Measurements from ENCODE around the gene UPK2.

The UPK2 gene

DNA sequence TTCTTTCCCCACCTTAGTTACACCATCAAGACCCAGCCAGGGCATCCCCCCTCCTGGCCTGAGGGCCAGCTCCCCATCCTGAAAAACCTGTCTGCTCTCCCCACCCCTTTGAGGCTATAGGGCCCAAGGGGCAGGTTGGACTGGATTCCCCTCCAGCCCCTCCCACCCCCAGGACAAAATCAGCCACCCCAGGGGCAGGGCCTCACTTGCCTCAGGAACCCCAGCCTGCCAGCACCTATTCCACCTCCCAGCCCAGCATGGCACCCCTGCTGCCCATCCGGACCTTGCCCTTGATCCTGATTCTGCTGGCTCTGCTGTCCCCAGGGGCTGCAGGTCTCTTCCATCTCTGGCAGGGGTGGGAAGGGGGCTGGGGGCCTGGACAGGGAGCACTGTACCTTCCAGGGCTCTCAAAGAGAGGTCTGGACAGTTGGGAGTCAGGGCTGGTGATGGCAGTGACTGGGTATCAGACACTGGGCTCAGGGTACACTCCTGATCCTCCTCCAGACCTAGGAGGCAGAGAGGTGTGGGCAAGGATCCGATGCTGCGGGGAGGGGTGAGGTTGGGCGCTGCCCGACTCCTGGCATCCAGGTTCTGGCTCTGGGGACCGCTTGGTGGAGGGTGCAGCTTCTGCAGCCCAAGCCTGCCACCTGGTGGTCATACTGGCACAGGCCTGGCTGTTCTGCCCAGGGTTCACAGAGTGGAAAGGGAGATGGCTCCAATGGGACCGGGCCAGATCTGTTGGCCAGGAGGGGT is at the start of gene UPK2:
UPK2 (plus strand) TSS at position 205 of the 753 bp plus-strand sequence; CDS start at position 258, 53 bp downstream.
- peak; percentile 90 for DNase-seq

DNA sequence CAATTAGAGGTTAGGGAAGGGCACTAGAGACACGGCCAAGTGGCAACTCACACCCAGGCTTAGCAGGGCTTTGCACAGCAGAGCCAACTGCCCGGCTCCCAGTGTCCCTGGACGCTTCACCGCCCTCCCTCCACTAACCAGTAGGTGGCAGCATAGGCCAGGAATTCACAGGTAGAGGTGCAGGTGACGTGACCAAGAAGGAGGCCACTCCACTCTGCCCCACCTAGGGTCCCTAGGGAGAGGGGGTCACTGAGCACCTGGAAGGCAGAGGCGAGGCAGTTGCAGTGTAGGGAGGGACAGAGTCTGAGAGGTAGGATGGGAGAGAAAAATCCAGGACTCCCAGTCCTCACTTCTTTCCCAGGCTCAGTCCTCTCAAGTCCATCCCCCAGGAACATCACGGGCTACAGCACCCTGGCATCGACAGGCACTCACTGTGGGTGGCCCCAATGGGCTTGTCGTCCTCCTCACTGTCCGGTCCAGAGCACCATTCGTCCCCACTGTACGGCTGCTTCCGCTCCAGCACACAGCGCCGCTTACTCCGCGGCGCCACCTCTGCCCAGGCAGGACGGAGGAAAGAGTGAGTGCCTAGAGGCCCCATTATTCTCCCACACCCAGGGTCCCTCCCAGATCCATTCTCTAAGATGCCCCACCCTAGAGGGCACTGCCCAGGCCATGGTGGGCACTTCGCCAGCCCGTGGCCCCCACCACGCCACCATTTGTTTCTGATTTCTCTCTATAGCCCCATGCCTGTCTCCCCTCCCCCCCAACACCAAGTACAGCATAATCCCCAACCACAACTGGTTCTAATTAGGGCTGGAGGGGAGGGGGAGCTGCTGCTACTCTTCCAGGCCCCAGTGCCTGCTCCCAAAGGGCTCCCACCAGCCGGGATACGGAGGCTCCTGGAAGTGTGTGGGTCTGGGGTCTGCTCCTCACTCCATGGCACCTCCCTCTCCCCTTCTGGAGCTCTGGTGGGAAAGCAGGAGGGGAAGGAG is 48.8 kb upstream of the UPK2 start:
- DNase-seq = peak; percentile 84

DNA sequence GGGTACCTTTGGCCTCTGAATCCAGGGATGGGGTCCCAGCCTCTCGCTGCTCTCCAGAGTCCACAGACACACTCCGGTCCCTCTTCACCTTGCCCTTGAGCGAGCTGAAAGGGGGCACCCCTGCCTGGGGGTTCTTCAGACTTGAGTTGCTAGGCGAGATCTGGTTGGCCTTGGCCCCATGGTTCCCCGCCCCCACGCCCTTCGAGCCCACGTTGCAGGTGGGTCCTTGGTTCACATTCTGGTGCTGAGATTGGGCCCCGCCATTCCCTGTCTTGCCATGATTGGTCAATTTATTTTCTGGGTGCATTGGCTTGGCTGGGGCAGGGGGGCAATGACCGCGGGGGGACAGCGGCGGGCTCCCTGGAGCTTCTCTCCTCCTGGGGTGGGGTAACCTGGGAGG is 47.8 kb upstream of the UPK2 start:
- DNase-seq = no peak

DNA sequence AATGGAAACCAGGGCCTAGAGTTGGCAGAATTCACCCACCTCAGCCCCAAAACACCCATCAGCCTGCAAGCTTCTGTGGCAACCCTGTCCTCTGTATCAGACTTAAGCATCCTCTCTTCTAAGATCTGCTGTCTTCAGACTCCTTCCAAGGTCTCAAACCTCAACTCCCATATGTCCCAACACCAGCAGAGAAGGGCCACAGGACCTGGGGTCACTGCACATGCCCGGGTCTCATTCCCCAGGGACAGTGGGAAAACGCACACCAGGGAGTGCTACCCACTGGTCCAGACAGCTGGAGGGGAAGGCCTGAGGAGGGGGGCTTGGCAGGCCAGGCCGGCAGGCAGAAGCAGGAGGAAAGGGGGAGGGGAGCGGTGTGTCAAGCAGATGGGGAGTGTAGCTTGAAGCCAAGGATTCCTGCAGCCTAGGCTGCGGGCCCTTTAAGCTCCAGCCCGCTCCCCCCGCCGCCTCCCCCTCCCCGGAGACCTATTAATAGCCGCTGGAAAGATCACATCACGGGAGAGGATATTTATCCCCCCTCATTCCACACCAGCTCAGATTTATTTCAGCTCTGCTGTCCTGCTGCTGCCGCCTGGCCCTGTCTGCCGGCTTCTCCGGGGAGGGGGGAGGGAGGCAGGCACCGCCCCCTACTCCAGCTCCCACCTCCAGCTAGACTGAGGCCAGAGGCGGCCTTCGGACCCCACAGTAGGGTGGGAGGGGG is 47.0 kb upstream of the UPK2 start:
- no peak for DNase-seq

DNA sequence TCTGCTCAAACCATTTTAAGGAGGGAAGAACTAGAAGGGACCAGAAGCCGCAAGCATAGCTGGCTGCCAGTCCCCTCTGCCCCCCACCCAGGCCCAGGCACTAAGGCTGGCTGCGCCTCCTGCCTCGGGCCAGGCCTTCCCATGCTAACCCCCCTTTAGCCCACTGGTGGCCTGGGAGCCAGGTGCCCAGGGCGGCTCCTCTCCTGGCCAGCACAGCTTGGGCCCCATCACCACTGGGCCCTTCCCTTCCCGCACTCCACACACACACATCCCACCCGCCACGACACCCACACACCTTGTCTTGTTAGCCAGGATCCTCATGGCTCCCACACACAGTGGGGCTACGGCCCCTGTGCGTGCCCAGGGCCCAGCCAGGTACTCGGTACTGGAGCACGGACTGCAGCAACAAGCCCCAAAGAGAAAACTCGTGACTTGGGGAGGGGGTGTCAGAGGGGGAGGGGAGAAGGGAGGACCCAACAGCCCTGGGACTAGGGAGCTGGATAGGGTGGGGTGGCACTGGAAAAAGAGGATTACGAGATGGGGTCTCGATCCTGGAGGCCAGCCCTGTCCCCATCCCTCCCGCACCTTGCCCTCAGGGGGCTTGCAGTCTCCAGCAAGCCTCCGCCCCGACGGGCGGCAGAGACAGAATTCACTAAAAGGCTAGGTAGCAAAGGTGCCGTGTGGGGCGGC is 46.3 kb upstream of the UPK2 start:
- DNase-seq = no peak

DNA sequence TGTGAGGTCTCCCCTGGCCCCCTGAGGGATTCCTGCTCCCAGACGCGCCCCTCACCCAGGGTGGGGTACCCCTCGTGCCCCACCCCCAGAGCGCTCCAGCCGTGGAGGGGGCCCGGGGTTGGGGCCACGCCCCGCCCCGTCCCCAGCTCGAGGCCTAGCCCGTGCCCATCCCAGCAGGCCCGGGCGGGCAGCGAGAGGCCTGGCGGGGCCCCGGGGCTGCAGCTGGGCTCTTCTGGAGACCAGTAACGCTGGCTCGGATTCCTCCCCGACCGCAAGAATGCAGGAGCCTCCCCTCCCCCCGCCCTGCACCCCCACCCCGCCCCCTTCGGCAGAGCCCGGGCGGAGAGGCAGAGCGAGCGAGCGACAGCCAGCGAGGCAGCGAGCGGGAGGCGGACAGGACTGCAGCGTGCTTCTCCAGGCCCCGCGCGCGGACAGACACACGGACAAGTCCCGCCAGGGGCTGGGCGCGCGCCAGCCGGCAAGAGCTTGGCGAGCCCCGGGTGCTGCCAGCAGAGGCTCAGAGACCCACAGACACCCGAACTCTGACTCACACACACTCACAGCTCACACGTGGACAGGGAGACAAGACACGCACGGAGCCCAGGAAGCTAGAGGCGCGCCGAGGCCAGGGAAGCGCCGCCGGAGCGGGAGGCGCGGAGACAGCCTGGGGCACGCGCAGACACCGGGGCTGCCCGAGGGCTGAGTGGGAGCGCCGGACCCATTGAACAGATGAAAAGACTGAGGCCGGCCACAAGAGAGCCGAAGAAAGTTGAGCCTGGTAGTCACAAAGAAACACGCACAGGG is 45.6 kb upstream of the UPK2 start:
- DNase-seq = peak; percentile 55

DNA sequence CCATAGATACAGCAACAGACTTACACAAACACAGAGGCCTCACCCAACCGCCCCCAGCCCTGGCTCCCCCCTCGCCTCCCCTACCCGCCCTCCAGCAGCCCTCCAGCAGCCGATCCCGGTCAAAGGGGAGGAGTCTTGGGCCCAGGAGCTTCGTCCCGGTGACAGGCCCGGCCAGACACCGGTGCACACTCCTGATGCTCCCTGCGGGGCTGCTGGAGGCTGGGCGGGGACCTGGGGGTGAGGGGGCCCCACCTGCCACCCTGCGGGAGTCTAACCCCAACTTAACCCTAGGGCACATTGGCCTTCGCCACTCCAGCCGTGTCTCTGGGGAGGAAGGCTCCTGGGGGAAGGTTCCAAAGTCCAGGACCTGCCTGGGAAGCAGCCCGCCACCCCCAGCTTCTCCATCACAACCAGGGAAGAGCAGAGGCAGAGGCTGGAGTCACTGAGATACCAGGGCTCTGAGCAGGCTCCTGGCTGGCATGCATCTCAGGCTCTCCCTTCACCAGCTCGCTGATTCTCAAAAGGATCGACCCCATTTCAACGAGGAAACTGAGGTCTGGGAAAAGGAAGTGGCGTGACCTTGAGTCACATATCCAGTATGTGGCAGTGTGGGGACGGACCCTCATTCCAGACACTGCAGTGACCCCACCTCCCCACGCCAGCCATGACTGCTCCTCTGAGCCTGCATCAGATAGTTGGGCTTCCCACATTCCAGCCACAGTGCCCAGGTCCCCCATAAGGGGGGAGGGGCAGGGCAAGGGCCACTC is 44.8 kb upstream of the UPK2 start:
- no peak for DNase-seq

DNA sequence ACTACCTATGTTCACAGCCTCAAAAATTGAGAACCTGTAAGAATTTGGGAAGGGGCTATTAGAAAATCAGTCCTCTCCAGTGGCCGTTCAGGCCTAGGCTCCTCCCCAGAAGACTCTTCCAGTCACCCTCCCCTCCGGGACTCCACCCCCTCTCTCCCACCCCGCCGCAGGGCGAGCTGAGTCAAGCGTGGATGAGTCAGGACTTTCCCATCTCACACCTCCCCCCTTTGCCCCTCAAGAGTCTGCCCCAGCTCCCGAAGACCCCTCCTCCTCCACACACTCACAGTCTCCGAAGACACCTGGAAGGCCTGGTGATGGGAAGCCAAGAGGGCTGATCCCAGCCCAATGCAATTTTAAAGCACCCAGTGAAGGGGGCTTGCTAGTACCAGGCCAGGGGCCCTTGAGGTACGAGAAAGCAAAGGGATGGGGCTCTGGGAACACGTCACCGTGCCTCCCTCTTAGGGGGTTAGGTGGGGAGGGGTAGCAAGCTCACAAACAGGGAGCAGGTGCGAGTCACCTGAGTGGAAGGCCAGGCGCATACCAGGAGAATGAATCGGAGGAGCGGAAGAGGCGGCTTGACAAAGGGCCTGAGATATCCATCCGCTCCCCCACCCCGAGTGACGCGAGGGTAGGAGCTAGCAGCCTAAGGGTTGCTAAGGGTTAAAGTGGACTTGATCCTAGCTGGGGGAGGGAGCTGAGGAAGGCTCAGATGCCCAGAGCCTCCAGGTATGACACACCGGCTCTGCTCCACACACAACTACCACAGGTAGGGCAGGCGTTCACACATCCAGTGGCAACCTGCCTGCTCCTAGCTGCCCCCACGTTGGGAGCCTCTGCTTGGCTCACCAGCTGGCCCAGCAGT is 44.0 kb upstream of the UPK2 start:
- peak; percentile 83 for DNase-seq

DNA sequence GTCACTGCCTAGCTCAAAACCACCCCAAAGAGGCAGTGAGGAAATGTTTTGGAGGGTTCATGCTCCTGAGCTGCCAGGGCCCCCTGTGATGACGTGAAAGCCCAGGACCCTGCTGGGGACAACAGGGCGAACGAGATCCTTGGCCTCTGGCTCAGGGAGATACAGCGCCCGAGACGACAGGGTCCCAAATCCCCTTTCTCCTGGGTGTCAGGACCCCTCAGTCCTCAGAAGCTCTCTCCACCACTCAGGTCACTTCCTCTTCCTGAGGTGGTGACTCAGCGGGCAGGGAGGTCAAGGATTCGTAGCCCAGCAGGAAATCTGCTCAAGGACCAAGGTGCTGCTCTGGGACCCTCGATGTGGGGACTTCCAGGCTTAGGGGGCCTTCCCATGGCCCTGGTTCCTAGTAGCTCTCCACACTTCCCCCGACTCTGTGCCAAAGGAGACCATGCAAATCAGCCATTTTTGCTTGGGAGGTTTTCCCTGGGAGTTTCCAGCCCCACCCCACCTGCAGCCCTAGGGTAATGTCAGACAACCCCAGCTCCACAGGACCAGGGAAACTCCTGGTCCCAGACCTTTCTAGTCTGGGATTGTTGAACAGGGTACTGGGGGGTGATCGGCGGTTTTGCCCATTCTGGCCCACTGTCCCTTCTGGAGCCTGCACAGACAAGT is 43.2 kb upstream of the UPK2 start:
- DNase-seq = no peak

DNA sequence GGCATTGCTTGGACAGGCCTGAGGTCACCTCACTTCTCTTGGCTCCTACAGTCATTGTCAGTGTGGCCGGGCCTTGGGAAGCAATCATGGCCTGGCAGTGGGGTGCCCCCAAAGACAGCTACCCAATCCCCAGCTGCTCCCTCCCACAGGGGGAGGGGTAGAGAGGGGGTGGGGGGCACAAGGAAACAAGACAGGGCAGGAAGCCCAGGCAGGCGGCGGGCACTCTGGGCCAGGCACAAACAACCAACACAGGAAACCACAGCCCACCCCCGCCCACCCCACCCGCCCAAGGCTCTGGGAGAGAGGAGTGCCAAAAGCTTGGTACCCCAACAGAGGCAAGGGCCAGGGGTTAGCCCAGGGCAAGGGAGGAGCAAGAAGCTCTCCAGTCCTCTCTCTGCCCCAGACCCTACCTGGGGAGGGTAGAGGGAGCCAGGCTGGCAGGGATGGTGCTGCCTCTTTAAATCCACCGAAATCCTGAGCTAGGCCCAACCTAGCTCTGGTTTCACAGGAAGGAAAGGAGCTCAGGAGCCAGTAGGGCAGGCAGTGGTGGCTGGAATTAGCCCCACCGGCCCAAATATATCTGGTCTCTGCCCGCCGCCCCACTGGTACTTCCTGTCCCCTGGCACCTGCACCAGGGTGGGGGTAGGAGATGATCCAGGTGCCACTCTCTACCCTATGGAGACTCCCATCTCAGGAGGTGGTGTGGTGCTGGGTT is 42.5 kb upstream of the UPK2 start:
- no peak for DNase-seq

DNA sequence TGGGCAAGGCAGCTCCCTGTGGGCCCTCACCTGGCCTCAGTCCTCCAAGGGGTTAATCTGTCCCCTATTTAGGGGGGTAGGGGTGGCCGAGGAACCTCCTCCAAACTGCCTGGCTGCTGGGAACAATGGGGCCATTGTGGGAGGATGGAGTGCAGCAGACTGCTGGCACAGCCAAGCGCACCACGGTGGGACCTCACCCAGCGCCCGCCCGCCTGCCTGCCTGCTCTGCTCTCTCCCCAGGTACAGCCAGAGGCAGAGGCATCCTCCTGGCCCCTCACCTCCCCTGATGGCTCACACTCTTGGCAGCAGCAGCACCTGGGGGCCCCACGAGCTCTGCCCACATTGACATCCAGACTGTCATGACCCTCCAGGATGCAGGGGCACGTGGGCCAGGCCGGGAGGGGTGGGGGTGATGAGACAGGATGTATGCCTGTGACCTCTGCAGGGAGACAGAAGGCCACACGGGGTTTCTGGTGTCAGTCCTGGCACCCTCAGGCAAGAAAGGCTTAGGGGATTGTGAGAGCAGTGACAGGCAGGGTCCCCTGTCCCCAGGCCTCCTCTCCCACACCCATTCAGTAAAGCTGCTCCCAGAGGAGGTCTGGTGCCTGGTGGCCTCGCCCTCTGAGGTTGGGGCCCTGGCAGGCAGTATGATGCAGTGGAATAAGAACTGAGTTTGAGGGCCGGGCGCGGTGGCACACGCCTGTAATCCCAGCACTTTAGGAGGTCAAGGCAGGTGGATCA is 41.8 kb upstream of the UPK2 start:
- peak; percentile 64 for DNase-seq

DNA sequence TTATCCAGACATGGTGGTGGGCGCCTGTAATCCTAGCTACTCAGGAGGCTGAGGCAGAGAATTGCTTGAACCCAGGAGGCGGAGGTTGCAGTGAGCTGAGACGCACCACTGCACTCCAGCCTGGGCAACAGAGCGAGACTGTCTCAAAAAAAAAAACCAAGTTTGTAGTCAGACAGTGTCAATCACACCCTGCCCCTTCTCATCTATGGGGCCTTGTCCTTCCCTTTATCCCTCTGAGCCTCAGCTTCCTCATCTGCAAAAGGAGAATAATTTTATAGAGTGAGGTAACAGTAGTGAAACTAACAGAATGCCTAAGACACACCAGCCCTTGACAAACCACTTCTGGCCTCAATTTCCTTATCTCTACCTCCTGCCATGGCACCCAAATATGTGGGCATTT is 41.1 kb upstream of the UPK2 start:
- DNase-seq = no peak

DNA sequence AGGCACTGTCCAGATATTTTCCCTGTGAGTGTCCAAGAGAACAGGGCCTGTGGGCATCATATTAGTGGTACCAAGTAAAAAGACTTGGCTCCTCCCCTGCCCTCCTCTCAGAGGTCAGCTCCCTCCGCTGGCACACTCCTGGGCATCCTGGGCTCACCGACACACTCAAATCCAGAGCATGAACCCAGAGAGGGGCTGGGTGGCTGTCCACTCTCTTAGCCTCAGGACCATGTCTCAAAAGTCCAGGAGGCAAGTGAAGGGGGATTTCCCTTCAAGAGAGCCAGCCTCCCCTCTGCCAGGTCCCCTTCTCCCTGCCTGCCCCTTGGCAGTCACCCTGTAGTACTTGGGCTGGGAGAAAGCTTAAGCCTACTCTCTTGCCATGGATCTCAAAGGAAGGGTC is 40.7 kb upstream of the UPK2 start:
- no peak for DNase-seq

DNA sequence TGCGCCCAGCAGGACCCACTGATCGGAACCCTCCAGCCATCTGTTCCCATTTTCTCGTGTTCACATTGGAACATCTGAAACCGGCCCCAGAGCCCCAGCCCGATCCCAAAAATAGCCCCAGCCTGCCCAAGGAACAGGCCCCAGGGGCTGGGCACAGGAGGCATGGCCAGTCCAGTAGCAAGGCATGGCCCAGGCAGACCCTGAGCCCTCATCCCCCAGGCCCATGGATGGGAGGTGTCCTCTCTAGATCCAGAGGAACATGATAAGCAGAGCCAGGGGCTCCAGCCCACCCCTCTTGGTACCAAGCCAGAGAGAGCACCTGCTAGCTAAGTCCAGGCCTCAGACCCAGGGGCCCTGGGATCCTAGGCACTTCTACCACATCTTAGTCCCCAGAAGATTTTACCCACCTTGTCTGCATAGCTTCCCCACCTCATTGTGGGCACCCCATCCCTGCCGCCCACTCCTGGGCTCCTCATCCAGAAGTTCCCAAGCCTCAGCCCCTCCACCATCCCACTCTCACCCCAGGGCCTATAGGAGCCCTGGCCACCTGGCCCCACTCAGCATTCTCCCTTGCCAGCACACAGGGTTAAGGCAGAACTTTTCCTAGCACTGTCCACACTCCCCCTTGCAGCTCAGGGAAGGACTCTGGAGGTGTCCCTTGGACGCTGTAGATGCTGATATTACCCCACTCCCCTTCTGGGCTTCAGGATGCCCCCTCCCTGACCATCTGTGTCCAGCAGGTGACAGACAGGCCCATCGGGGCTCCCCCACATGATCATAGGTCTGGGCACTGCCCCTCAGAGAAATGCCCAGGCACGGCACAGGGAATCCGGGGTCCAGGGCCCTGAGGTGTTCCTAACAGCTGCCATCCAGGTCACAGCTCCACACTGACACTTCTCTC is 39.9 kb upstream of the UPK2 start:
- DNase-seq = no peak

DNA sequence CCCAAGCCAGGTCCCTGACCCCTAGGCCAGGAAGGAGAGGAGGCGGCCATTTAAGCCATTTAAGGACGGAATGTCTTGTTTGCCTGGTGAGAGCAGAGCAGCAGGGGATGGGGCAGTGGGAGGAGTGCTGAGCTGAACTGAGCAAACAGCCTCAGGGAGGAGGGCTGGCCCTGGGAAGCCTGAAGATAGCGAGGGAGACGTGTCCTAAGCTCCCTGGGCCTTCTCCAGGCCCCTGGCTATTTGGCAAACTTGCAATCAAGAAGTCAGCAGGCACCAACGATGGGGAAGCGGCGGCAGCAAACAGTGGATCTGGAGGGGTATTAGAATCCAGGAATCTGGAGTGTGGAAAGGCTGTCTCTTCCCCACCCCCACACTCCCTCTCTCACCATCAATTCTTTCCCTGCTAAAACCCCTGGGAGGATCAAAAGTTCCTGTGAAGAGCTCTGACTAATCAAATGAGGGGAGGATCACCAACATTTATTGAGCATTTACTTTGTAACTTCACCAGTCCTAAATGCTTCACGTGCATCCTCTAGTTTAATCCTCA is 39.2 kb upstream of the UPK2 start:
- DNase-seq = no peak

DNA sequence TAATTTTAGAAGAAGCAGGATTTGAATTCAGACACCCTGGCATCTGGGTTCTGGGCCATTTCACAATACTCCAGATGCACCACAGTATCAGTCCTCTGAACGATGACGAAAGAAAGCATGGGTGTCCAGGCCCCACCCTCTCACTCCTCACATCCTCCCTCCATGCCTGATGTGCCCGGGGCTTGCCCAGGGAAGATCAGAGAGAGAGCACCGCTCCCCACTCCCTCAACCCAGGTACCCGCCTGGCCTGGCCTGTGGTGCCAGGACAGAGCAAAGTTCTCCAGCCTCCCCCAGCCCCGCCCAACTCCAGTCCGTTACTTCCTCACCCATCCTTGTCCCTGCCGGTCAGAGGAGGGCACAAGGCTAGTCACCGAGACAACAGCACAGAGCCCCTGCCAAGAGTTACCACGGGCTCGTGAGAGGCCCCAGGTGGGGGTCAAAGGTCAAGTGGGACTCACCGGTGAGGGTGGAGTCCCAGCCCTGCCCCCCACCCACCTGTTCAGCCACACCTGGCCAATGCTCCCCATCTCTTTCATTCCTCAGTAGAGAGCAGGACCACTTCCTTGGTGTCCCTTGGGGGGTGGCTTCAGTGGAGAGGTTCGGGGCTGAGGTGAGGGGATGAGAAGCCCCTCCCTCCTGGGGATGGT is 38.5 kb upstream of the UPK2 start:
- peak; percentile 59 for DNase-seq

All from activated naive CD4-positive, alpha-beta T cell treated with anti-CD3 and anti-CD28 coated beads, Interleukin-2, amount 50 U/mL, for 16 hours (primary cell).